Neural progenitor cell (in vitro differentiated cells): ENCODE results near the gene CCDC136. TPM values are rescaled to one million over a fixed set of nuclear protein-coding genes. Genes with fewer than 3 reads are reported as not detected.

ENCODE experiments used
- DNase-seq: peaks from one replicate; pipeline ENCODE4 v3.0.0-alpha.2; 2016; ENCODE audit warnings: low spot score
- H2AFZ ChIP-seq: fragments of 200-600 bp; sonication (generic); replicated peaks from 2 replicates; pipeline ENCODE4 v1.6.1; 2016; ENCODE audit warnings: antibody characterized with exemption
- H3F3A ChIP-seq: fragments of 200-600 bp; sonication (generic); 2 replicates; pipeline ENCODE4 v1.6.1; 2016; ENCODE audit warnings: antibody characterized with exemption, low read depth
- H3K27ac ChIP-seq: fragments of 200-600 bp; sonication (generic); 2 replicates; pipeline ENCODE4 v1.5.1; 2016; ENCODE audit warnings: mild to moderate bottlenecking
- H3K27me3 ChIP-seq: fragments of 200-600 bp; sonication (generic); 2 replicates; pipeline ENCODE4 v1.6.1; 2016; ENCODE audit warnings: mild to moderate bottlenecking, moderate library complexity
- H3K36me3 ChIP-seq: fragments of 200-600 bp; sonication (generic); 2 replicates; pipeline ENCODE4 v1.5.1; 2016
- H3K4me1 ChIP-seq: fragments of 200-600 bp; sonication (generic); 2 replicates; pipeline ENCODE4 v1.6.1; 2016; ENCODE audit warnings: mixed run types
- H3K4me2 ChIP-seq: fragments of 200-600 bp; sonication (generic); 2 replicates; pipeline ENCODE4 v1.6.1; 2016
- H3K4me3 ChIP-seq: fragments of 200-600 bp; sonication (generic); 2 replicates; pipeline ENCODE4 v1.5.1; 2016
- H3K79me2 ChIP-seq: fragments of 200-600 bp; sonication (generic); 2 replicates; pipeline ENCODE4 v1.6.1; 2016; ENCODE audit warnings: low read depth
- H3K9ac ChIP-seq: fragments of 200-600 bp; sonication (generic); 2 replicates; pipeline ENCODE4 v1.6.1; 2016
- H3K9me3 ChIP-seq: fragments of 200-600 bp; sonication (generic); 2 replicates; pipeline ENCODE4 v1.5.1; 2016; ENCODE audit warnings: low read depth
- H4K20me1 ChIP-seq: fragments of 200-600 bp; sonication (generic); 2 replicates; pipeline ENCODE4 v1.6.1; 2016; ENCODE audit warnings: low read depth
- H3K27ac Mint-ChIP-seq: 3 replicates; pipeline ENCODE4 v1.8.0; 2021; ENCODE audit warnings: mixed read lengths
- H3K27me3 Mint-ChIP-seq: 2 replicates; pipeline ENCODE4 v1.8.0; 2022; ENCODE audit warnings: low read depth, mild to moderate bottlenecking, inconsistent platforms, moderate library complexity, mixed read lengths; ENCODE audit not compliant: insufficient read depth
- H3K36me3 Mint-ChIP-seq: 3 replicates; pipeline ENCODE4 v1.8.0; 2021; ENCODE audit warnings: mixed read lengths
- H3K4me1 Mint-ChIP-seq: 3 replicates; pipeline ENCODE4 v1.8.0; 2021; ENCODE audit warnings: mixed read lengths
- H3K4me3 Mint-ChIP-seq: 3 replicates; pipeline ENCODE4 v1.8.0; 2021; ENCODE audit warnings: mild to moderate bottlenecking, moderate library complexity, mixed read lengths
- H3K9me3 Mint-ChIP-seq: 3 replicates; pipeline ENCODE4 v1.8.0; 2020; ENCODE audit warnings: mixed read lengths
- EZH2 ChIP-seq: fragments of 200-600 bp; sonication (generic); IDR thresholded peaks from 2 replicates; pipeline ENCODE4 v1.6.1; 2017; ENCODE audit warnings: antibody characterized with exemption, mild to moderate bottlenecking, moderate library complexity
- EZH2phosphoT487 ChIP-seq: fragments of 200-600 bp; sonication (generic); IDR thresholded peaks from 2 replicates; pipeline ENCODE4 v1.6.1; 2017; ENCODE audit warnings: antibody characterized with exemption
- total RNA-seq: library from RNA; depleted of rRNA; stranded (reverse); fragments of >200 nt; gene quantifications from 2 replicates; pipeline ENCODE4 v1.2.3, GENCODE V29; 2015; ENCODE audit warnings: low replicate concordance
- TF ChIP-seq, protein P1 (sequence below): fragments of 200-600 bp; sonication (generic); IDR thresholded peaks from 2 replicates; pipeline ENCODE4 v1.5.1; 2017; ENCODE audit warnings: antibody characterized with exemption, mild to moderate bottlenecking

Gene CCDC136
- total RNA-seq, 1 donor from 2014 or later: 93.6 TPM

DNA sequence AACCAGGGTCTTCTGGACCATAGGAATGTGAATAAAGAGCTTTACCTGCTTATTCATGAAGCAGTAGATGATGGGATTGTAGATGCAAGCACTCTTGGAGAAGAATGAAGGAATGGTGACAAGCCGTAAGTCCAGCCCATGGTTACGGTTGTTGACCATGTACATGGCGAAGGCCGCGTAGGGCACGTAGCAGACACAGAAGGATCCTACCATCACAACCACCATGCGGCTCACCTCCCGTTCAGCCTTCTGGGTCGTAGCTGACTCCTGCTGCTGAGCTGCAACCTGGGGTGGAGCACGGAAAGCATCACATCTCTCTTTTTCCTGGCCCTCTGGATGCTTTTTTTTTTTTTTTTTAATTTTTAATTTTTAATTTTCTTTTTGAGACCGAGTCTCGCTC is 18.2 kb upstream of the CCDC136 start:
- Histone ChIP-seq H4K20me1 (no peaks in the 10 kb centered on the region), H3K9ac (no peak overlapping the region), H3K36me3 (peaks cover 21% of the 10 kb centered on the region), H3K27me3 (no peaks in the 10 kb centered on the region), H3K4me3 (no peak overlapping the region), H3K4me1 (no peaks in the 10 kb centered on the region), H3K79me2 (no peaks in the 10 kb centered on the region), H3K27ac (no peak overlapping the region), H3K4me2 (no peak overlapping the region), H3K9me3 (peaks cover 4% of the 10 kb centered on the region), H2AFZ (no peak overlapping the region), H3F3A (peaks cover 11% of the 10 kb centered on the region)
- no peak overlapping the region for H3K4me3 Mint-ChIP-seq
- no peak for DNase-seq
- H3K4me1 Mint-ChIP-seq: no peaks in the 10 kb centered on the region
- H3K9me3 Mint-ChIP-seq: peaks cover 19% of the 10 kb centered on the region
- TF ChIP-seq EZH2 (no peak), EZH2phosphoT487 (no peak)
- TF ChIP-seq, protein P1, sequence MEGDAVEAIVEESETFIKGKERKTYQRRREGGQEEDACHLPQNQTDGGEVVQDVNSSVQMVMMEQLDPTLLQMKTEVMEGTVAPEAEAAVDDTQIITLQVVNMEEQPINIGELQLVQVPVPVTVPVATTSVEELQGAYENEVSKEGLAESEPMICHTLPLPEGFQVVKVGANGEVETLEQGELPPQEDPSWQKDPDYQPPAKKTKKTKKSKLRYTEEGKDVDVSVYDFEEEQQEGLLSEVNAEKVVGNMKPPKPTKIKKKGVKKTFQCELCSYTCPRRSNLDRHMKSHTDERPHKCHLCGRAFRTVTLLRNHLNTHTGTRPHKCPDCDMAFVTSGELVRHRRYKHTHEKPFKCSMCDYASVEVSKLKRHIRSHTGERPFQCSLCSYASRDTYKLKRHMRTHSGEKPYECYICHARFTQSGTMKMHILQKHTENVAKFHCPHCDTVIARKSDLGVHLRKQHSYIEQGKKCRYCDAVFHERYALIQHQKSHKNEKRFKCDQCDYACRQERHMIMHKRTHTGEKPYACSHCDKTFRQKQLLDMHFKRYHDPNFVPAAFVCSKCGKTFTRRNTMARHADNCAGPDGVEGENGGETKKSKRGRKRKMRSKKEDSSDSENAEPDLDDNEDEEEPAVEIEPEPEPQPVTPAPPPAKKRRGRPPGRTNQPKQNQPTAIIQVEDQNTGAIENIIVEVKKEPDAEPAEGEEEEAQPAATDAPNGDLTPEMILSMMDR: no peak
- H3K27me3 Mint-ChIP-seq: peaks cover 3% of the 10 kb centered on the region
- H3K36me3 Mint-ChIP-seq: peaks cover 53% of the 10 kb centered on the region
- H3K27ac Mint-ChIP-seq: no peak overlapping the region

DNA sequence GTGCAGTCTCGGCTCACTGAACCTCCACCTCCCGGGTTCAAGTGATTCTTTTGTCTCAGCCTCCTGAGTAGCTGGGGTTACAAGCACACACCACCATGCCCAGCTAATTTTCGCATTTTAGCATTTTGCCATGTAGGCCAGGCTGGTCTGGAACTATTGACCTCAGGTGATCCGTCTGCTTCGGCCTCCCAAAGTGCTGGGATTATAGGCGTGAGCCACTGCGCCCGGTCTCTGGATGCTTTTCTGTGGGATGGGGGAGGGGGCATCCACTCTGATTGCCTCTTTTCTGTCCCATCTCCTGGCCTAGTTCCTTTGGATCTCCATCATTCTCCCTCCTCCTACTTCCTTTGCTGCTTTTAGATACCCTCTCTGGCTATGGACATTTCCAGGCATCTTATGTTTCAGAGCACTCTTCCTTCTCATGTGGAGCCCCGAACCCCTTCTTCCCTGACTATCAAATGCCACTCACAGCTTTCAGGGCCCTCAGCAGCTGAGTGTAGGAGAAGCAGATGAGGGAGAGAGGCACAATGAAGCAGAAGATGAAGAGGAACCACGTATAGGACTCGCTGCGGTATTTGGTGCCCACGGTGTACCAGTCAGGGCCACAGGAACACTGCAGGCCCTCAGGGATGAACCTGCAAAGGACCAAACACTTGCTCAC is 17.6 kb upstream of the CCDC136 start:
- peaks cover 48% of the 10 kb centered on the region for H3K36me3 Mint-ChIP-seq
- H3K27ac ChIP-seq: no peak overlapping the region

DNA sequence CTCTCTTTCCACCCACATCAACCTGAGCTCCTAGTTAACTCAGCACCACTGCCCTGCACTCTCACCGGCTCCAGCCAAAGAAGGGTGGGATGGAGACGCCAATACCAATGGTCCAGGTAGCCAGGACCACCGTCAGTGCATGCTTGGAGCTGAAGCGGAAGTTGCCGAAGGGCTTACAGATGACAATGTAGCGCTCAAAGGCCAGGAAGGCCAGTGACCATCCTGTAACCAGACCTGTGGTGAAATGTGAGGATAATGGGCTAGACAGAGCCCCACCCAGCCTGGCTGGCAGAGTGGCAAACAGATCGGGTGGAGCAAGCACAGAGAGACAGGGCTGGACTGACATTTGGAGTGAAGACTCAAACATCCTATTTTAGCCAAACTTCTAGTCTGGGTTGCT is 16.8 kb upstream of the CCDC136 start:
- Mint-ChIP-seq H3K4me1 (no peaks in the 10 kb centered on the region), H3K9me3 (peaks cover 21% of the 10 kb centered on the region), H3K27me3 (peaks cover 3% of the 10 kb centered on the region), H3K36me3 (peaks cover 40% of the 10 kb centered on the region), H3K4me3 (no peak overlapping the region), H3K27ac (no peak overlapping the region)
- H2AFZ ChIP-seq: no peak overlapping the region
- H3K36me3 ChIP-seq: peaks cover 10% of the 10 kb centered on the region
- H3K27ac ChIP-seq: no peak overlapping the region
- H3K4me1 ChIP-seq: no peaks in the 10 kb centered on the region
- no peaks in the 10 kb centered on the region for H4K20me1 ChIP-seq
- DNase-seq: no peak
- H3K4me3 ChIP-seq: no peak overlapping the region
- peaks cover 11% of the 10 kb centered on the region for H3F3A ChIP-seq
- no peak overlapping the region for H3K9ac ChIP-seq
- peaks cover 4% of the 10 kb centered on the region for H3K9me3 ChIP-seq
- TF ChIP-seq EZH2: no peak
- no peak for TF ChIP-seq EZH2phosphoT487
- TF ChIP-seq, protein P1: no peak
- H3K4me2 ChIP-seq: no peak overlapping the region
- no peaks in the 10 kb centered on the region for H3K79me2 ChIP-seq
- no peaks in the 10 kb centered on the region for H3K27me3 ChIP-seq

More for the DNA sequence above, 17.6 kb upstream of the CCDC136 start:
- Histone ChIP-seq H3K9me3 (peaks cover 4% of the 10 kb centered on the region), H3K9ac (no peak overlapping the region), H3K36me3 (peaks cover 18% of the 10 kb centered on the region), H3K4me1 (no peaks in the 10 kb centered on the region), H3F3A (peaks cover 11% of the 10 kb centered on the region), H3K4me3 (no peak overlapping the region), H3K79me2 (no peaks in the 10 kb centered on the region), H3K27me3 (no peaks in the 10 kb centered on the region), H2AFZ (no peak overlapping the region), H4K20me1 (no peaks in the 10 kb centered on the region), H3K4me2 (no peak overlapping the region)
- TF ChIP-seq EZH2 (no peak), EZH2phosphoT487 (no peak)
- TF ChIP-seq, protein P1: no peak
- peaks cover 21% of the 10 kb centered on the region for H3K9me3 Mint-ChIP-seq
- no peak overlapping the region for H3K27ac Mint-ChIP-seq
- no peak overlapping the region for H3K4me3 Mint-ChIP-seq
- DNase-seq: no peak
- H3K4me1 Mint-ChIP-seq: no peaks in the 10 kb centered on the region
- peaks cover 3% of the 10 kb centered on the region for H3K27me3 Mint-ChIP-seq
